ENCODE data around the gene NTHL1.
A peak's percentile ranks its signal among the peaks of the same experiment; 100 is the strongest.

NTHL1 gene

GRCh38 chr16:2007081-2007836, 40.4 kb downstream of the NTHL1 start:
- no peak for DNase-seq (ENCODE audit: low read depth)
- TF ChIP-seq, protein P1, sequence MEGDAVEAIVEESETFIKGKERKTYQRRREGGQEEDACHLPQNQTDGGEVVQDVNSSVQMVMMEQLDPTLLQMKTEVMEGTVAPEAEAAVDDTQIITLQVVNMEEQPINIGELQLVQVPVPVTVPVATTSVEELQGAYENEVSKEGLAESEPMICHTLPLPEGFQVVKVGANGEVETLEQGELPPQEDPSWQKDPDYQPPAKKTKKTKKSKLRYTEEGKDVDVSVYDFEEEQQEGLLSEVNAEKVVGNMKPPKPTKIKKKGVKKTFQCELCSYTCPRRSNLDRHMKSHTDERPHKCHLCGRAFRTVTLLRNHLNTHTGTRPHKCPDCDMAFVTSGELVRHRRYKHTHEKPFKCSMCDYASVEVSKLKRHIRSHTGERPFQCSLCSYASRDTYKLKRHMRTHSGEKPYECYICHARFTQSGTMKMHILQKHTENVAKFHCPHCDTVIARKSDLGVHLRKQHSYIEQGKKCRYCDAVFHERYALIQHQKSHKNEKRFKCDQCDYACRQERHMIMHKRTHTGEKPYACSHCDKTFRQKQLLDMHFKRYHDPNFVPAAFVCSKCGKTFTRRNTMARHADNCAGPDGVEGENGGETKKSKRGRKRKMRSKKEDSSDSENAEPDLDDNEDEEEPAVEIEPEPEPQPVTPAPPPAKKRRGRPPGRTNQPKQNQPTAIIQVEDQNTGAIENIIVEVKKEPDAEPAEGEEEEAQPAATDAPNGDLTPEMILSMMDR (IDR thresholded peaks at IDR 0.05; ENCODE audit: insufficient read depth, low read depth, low read length, missing control alignments): no peak
- H3K4me3 ChIP-seq (ENCODE audit: low read depth, low read length): peak overlapping the region; percentile 81

- no peak for DNase-seq (ENCODE audit: low read depth)
- H3K4me3 ChIP-seq (ENCODE audit: low read depth, low read length): no peak overlapping the region
- TF ChIP-seq, protein P1 (IDR thresholded peaks at IDR 0.05; ENCODE audit: insufficient read depth, low read depth, low read length, missing control alignments): no peak
These were observed 41.3 kb downstream of the NTHL1 start for GRCh38 chr16:2006317-2006716.

DNA sequence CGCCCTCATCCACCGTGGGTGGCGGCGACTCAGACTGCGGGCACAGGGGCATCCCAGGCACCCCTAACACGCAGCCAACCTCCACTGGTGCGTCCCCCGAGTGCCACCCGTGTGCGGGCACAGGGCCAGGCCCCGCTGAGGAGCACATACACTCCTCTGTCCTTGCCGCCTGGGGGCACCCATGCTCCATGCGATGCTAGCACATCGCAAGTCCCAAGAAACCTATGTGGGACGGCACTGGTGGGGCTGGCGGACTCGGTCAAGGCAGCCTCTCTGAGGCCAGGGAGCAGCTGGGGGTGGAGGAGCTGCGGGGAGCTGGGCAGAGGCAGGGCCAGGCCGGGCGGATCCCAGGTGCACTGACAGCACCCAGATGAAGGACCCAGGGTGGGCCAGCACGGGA, 42.0 kb downstream of the NTHL1 start:
- no peak overlapping the region for H3K4me3 ChIP-seq (ENCODE audit: low read depth, low read length)
- TF ChIP-seq, protein P1 (IDR thresholded peaks at IDR 0.05; ENCODE audit: insufficient read depth, low read depth, low read length, missing control alignments): no peak
- DNase-seq (ENCODE audit: low read depth): no peak

GRCh38 chr16:2004795-2005517, 42.7 kb downstream of the NTHL1 start:
- DNase-seq (ENCODE audit: low read depth): no peak
- H3K4me3 ChIP-seq (ENCODE audit: low read depth, low read length): no peak overlapping the region
- TF ChIP-seq, protein P1 (IDR thresholded peaks at IDR 0.05; ENCODE audit: insufficient read depth, low read depth, low read length, missing control alignments): no peak

DNA sequence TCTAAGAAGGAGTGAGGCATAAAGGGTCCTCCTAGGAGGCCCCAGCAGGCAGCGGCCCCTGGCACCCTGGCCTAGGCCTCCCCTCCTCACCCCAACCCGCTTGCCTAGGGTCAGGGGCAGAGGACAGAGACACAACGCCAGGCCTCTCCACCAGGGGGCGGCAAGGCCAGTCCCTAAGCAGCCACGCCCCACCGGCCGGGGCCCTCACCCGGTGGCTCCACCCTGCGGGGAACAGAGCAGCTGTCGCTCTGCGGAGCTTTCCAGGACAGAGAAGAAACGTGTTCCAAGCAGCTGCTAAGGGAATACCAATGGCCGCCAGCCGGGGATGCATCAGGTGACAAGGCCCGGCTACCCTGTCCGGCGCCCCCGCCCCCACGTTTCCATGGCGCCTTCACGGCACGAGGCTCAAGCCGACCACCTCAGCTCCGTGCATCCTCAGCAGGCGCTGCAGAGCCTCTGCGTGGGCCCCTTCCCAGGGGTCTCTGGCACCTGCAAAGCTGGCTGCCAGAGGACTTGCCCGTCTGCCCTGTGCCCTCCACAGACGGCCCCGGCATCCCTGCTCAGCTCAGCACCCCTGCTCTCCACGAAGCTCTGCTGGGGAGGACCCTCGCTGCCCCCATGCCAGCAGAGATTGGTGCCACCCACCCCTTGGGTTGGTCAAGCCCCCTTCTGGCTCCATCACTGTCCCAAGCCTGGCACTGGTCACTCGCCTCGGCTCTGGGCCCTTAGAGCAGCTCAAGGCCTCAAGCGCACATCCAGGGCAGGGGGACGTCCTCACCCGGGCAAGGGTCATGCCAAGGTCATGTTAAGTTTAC, 43.6 kb downstream of the NTHL1 start:
- TF ChIP-seq, protein P1 (IDR thresholded peaks at IDR 0.05; ENCODE audit: insufficient read depth, low read depth, low read length, missing control alignments): peak; percentile 95
- DNase-seq (ENCODE audit: low read depth): peak; percentile 91
- no peak overlapping the region for H3K4me3 ChIP-seq (ENCODE audit: low read depth, low read length)

GRCh38 chr16:2003231-2003826, 44.3 kb downstream of the NTHL1 start:
- no peak overlapping the region for H3K4me3 ChIP-seq (ENCODE audit: low read depth, low read length)
- TF ChIP-seq, protein P1 (IDR thresholded peaks at IDR 0.05; ENCODE audit: insufficient read depth, low read depth, low read length, missing control alignments): no peak
- DNase-seq (ENCODE audit: low read depth): no peak

Data from GM12865 (cell line).